Activated gamma-delta T cell (primary cell): Measurements from ENCODE around the gene COA8.

Experiments
- DNase-seq: peaks from one replicate; lab custom pipeline; 2025; lab: John Stamatoyannopoulos, UW

COA8 gene

DNA sequence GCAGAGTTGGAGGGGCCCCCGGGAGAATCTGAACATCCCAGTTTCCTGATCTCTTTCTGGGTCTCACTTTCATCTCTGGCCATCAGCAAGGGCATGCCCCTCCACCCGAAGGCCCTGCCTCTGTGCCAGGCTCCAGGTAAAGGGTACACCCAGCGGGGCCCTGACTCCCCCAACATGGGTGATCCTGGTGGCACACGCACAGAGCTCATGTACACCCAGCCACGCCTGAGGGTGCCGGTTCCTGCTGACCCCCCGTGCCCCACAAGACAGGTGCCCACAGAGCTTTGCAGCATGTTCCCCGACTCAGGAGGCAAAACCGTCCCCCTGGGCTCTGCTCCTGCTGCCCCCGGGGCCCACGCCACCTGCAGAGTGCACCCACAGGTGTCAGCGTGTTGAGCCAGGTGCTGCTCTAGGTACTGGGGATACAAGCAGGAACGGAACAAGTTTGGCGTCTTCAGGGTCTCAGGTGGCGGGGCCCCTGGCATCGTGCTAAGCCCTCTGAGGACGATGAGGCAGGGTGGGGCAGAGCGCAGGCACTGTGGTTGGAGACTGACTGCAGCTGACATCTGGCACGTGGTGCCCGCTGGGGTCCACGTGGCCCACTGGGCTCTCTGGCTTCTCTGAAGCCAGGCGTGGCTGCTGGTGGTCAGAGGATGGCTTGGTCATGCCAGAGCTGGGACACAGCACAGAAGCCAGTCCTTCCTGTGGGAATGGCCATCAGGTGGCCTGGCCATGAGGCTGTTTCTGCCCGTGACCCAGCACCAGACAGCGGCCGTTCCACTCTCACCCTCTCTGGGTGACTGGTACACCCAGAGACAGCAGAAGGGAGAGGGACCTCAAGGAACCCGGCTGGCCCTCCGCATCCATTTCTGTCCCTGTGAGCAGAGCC lies 14.1 kb upstream of the COA8 start:
- DNase-seq, result no peak

- no peak for DNase-seq
Observed at GRCh38 chr14:103549361-103550311, 13.1 kb upstream of the COA8 start.

- no peak for DNase-seq
Observed at GRCh38 chr14:103550451-103551337, 12.1 kb upstream of the COA8 start.

DNA sequence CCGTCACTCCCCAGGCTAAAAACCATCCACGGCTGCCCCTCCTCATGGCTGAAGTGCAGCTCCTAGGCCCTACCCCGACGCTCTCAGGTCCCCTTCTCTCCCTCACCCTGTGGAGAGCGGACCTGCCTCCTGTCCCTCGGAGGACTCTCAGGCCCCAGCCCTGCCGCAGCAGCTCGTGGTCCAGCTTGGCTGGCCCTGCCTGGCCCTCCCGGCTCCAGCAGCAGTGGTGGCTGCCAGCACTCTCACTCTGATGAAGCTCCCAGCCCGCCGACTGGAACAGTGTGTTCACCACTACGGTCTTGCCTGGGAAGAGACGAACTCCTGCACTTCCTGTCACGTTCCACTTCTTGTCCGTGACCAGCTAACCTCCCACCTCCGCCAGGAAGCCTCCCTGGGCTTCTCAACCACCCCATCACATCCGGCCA lies 11.4 kb upstream of the COA8 start:
- no peak for DNase-seq

- DNase-seq, result no peak
Observed at GRCh38 chr14:103552011-103552845, 10.5 kb upstream of the COA8 start.

DNA sequence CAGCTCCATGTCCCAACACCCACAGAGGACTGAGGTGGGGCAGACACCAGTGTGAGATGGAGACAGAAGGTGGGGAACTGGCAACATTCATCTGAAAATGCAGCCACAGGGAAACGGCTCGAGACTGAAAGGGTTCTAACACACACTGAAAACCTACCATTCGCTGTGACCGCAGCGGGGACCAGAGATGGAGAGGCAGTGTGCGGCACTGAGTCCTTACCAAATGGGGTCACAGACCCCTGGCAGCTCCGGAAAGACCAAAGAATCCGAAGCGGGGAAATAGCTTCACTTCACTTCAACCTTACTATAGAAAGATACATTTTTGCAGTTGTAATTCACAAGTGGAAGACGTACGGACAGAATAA lies 9.9 kb upstream of the COA8 start:
- DNase-seq, result no peak

DNA sequence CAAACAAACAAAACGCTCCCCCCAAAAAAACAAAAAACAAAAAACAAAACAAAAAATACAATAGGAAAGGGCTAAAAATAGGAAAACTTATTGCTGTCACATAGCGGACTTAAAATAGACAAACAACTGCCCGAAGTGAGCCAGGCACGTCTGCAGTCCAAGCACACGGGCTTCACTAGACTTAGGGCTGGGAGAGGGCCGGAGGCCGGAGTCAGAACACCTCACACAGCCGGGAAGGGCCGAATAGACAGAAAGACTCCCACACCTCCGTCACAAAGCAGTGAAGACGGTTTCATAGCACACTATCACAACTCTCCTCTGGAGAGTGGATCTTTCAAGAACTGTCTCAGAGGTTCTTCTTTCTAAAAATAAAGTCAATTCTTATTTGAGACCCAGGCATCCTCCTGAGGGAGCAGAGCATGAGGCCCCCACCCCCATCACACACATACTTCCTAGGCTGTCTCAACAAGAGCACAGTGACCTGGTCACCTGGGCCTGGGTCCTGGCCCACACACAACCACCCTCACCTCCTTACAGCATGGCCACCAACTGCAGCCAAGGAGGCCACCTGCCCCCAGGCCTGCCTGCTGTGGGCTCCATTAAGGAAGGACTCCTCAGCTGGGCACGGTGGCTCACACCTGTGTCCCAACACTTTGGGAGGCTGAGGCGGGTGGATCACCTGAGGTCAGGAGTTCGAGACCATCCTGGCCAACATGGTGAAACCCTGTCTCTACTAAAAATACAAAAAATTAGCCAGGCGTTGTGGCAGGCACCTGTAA lies 7.0 kb upstream of the COA8 start:
- DNase-seq, result no peak

DNA sequence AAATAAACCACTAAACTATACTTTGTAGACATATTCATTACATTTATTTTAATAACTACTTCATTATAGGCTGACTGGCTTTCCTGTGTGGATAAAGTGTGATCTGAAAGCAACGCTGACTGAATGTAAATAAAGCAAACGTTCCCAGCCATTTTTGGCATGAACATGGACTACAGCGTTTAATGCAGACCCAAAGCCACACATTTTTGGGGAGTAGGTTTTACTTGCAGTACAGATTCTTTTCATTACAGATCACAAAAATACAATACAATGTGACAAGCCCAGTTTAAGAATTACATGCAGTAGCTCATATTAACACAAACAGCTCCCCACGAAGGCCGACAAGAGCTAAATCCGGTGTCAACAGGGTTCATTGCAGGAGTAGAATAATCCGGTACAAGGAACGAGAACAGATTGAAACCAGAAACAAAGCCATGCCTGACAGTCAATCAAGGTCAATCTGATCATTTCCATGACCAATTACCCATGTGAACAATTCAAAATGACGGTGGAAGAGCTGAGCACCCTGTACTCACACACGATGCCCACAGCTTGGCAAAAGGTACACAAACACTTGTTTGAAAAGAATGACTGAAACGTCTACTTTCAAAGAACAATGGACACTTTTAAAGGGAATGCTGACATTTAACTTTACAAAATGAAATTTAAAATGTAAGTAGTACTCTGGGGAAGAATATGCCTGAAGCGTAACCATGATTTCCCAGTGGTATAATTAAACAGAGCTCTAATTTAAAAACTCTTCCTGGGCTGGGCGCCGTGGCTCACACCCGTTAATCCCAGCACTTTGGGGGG lies 5.6 kb upstream of the COA8 start:
- DNase-seq, result no peak

DNA sequence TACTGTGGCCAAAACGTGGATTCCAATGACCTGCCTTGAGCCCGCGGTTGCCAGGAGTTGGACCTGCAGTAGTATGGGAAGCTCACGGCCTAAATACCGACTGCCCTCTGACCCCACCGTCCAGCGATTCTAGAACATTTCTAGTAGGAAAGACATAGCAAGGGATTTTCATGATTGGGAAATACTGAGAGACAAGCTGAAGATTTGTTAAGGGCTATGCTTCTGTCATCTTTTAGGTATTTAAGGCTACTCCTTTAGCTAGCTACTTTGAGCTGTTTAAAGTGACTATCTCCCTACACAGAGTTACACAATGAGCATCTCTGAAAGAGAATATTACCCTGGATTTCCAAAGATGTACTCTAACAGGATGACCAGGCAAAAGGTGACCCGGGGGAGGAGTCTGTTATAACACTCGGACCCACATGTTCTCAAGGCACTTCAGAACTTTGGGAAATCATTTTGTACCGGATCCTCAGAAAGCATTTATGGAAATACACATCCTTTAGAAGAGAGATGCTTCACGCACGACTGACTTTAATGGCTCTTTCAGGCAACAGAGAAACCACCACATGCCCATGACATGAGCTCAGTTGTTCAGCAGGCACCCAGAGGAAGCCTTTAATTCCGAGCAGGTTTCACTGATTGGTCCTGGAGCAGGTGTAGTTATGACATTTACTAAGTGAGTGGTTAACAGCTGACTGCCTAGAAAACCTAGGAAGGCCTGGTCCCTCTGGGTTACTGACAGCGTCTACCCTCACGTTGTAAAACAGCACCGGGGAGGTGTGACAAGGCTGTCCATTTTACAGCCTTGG lies 4.5 kb upstream of the COA8 start:
- no peak for DNase-seq

GRCh38 chr14:103559766-103560165 lies 3.0 kb upstream of the COA8 start:
- DNase-seq, result no peak

DNA sequence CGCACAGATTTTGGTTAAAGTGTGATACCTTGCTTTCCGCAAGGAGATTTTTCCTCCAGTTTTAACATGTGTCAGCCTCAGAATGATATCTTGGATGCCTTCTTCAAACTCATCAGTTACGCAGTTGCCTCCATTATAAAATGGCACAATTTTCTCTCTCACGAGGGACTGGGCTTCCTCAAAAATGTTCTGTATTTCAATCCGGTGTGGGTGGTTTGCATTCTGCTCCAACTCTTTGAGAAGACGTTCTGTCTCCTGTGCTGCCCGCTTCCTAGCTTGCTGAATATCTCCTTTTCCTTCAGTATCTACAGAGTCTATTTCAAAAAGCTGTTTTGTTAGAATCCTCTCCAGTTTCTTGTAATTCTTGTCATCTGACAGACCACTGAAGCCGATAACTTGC lies 2.1 kb upstream of the COA8 start:
- DNase-seq, result no peak

DNA sequence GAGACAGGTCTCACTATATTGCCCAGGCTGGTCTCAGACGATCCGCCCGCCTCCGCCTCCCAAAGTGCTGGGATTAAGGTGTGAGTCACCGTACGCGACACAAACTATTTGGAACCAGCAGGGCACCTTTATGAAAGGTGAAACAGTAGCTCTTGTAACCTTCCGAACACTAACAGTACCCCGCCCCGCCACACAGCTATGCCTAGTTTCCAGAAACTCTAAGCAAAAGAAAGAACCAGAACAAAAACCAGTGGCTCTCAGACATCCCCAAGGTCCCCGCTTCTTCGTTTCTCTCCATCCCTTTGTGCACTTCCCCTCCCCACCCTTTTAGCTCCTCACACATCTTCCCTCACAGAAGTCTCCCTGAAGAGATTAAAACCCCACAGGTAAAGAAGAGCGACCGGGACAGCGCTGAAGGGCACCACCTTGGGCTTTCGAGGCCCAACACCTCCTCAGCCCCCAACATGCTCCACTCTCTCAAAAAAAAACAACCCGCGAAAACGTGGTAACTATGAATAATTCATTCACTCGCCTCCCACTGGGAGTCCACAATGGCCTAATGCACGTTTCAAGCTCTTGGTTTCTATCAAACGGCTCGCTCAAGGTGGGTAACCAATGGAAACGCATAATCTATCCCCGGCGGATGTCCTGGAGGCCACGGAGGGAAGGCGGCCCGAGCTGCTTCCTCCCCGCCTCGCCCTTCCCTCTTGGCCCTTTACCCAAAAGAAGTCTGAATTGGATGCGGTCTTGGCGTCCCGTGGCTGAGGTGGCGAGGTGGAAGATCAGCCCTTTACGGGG lies 1.2 kb upstream of the COA8 start:
- DNase-seq, result no peak

DNA sequence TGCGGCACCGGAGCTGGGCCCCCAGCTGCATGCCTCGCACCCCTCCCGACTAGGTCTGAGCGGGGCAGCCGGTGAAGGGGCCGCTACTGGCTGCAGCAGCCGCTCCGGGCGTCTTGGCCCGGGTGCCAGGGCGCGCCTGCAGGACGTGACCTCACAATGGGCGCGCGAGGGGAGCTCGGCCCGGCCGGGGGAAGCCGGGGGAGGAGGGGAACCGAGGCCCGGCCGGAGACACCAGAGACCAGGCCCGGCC lies 656 bp upstream of the COA8 start:
- no peak for DNase-seq

DNA sequence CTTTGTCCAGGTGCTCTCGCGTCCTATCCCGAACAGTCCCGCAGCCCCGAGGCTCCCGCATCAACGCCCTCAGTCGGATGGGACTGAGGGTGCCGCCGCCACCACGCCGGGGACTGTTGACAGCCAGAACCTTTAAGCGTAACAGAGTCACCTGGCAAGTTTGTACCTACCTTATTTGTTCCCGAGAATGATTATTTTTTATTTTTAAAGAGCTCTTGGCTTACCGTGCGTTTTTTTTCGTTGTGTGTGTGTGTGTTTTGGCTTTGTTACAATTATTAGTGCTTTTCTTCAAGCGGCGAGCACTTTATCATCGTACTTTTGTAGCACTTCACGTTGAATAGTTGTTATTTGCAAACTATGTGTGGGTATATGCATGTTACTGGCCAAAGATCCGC lies 463 bp downstream of the COA8 start:
- no peak for DNase-seq

DNA sequence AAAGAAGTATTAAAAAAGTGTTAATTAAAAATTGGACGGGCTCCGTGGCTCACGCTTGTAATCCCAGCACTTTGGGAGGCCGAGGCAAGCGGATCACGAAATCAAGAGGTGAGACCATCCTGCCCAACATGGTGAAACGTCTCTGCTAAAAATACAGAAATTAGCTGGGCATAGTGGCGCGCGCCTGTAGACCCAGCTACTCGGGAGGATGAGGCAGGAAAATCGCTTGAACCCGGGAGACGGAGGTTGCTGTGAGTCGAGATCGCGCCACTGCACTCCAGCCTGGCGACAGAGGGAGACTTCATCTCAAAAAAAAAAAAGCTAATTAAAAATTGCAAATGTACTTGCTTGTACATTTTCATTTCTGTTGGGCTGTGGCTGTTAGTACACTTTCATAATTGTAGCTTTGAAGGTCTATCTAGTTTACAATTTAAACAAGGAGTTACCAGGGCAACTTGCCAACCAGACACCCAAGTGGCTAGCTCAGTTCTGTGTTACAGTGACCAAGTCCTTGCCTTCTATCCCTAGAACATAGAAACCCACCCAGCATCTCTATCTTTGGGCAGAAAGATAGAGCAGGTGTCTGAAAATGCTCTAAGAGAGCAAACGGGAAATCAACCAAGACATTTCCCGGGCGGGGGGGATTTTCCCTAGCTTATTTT lies 1.2 kb downstream of the COA8 start:
- no peak for DNase-seq

DNA sequence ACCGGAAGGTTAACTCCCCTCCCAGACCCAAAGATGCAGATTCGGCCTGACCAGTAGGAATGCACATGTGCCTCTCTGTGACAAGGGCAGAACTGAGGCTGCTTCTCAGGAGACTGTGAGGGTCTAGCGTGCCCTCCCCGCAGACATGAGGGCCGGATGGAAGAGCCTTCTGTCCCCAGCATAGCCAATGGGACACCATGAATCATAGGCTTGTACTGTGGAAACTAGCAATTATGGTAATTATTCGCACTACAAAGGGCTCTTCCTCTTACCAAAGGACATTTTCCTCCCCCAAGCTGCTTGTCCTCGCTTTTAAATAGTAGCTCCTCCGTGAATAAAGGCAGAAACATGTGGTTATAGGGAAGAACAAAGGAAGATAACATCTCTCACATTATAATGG lies 6.2 kb downstream of the COA8 start:
- no peak for DNase-seq

DNA sequence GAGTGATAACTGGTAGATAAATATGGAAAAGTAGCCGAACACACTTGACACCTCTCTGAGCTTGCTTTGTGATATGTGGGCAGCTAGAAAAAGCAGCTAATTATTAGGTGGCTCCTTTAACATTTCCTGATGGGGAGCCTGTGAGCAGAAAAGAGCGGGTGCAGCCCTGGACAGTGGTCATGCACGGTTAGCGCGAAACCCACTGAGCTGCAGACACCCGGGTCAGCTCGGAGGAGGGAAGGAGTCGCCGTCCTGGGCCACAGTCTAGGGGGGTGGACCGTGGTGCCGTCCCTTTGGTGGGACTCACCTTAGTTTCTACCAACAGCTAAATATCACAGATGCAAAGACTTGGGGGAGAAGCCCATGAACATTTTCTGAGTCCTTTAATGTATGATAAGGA lies 6.6 kb downstream of the COA8 start:
- no peak for DNase-seq
